MM.1S (cell line): ENCODE results near the gene MT1B.

Source experiments
- DNase-seq: peaks from one replicate; pipeline ENCODE4 v3.0.0-alpha.2; 2015
- H2AFZ ChIP-seq: fragments of 300-600 bp; sonication (generic); 2 replicates; pipeline ENCODE4 v1.6.0; 2016; ENCODE audit warnings: antibody characterized with exemption, low read length
- H3F3A ChIP-seq: fragments of 300-600 bp; sonication (generic); 2 replicates; pipeline ENCODE4 v1.6.1; 2016; ENCODE audit warnings: mild to moderate bottlenecking, antibody characterized with exemption, low read length, moderate library complexity, mixed read lengths; ENCODE audit not compliant: insufficient read depth
- H3K27ac ChIP-seq: fragments of 300-600 bp; sonication (generic); 2 replicates; pipeline ENCODE4 v1.5.1; 2016; ENCODE audit warnings: mild to moderate bottlenecking, low read length
- H3K27me3 ChIP-seq: fragments of 300-600 bp; sonication (generic); replicated peaks from 2 replicates; pipeline ENCODE4 v1.6.0; 2016; ENCODE audit warnings: low read length; ENCODE audit not compliant: insufficient read depth
- H3K36me3 ChIP-seq: fragments of 300-600 bp; sonication (generic); replicated peaks from 2 replicates; pipeline ENCODE4 v1.6.1; 2016; ENCODE audit warnings: mild to moderate bottlenecking, low read length, mixed read lengths; ENCODE audit not compliant: insufficient read depth
- H3K4me1 ChIP-seq: fragments of 300-600 bp; sonication (generic); 2 replicates; pipeline ENCODE4 v1.6.1; 2016; ENCODE audit warnings: low read length, mixed read lengths
- H3K4me2 ChIP-seq: fragments of 300-600 bp; sonication (generic); 2 replicates; pipeline ENCODE4 v1.6.0; 2016; ENCODE audit warnings: low read depth, low read length
- H3K4me3 ChIP-seq: fragments of 300-600 bp; sonication (generic); 2 replicates; pipeline ENCODE4 v1.5.1; 2016; ENCODE audit warnings: low read length, mixed read lengths
- H3K79me2 ChIP-seq: fragments of 300-600 bp; sonication (generic); 2 replicates; pipeline ENCODE4 v1.6.1; 2016; ENCODE audit warnings: mixed run types, low read length, mixed read lengths
- H3K9ac ChIP-seq: fragments of 300-600 bp; sonication (generic); 2 replicates; pipeline ENCODE4 v1.6.1; 2016; ENCODE audit warnings: low read length, mixed read lengths
- H3K9me2 ChIP-seq: fragments of 300-600 bp; sonication (generic); replicated peaks from 2 replicates; pipeline ENCODE4 v1.6.1; 2016; ENCODE audit warnings: mild to moderate bottlenecking, low read length, mixed read lengths; ENCODE audit not compliant: insufficient read depth
- H3K9me3 ChIP-seq: fragments of 300-600 bp; sonication (generic); replicated peaks from 2 replicates; pipeline ENCODE4 v1.6.1; 2016; ENCODE audit warnings: mild to moderate bottlenecking, low read length, mixed read lengths; ENCODE audit not compliant: insufficient read depth
- H4K20me1 ChIP-seq: fragments of 300-600 bp; sonication (generic); 2 replicates; pipeline ENCODE4 v1.6.1; 2016; ENCODE audit warnings: mild to moderate bottlenecking, low read length, moderate library complexity, mixed read lengths; ENCODE audit not compliant: insufficient read depth
- CTCF ChIP-seq: fragments of 300-600 bp; sonication (generic); IDR thresholded peaks from 2 replicates; pipeline ENCODE4 v1.5.1; 2016; ENCODE audit warnings: antibody characterized with exemption, low read length, mixed read lengths
- EZH2 ChIP-seq: fragments of 300-600 bp; sonication (generic); optimal IDR thresholded peaks from 2 replicates; pipeline ENCODE3; 2017; ENCODE audit warnings: low read depth, mild to moderate bottlenecking, antibody characterized with exemption, low read length, mixed read lengths
- EZH2phosphoT487 ChIP-seq: fragments of 300-600 bp; sonication (generic); IDR thresholded peaks from 2 replicates; pipeline ENCODE4 v1.6.1; 2018; ENCODE audit warnings: antibody characterized with exemption, low read length

The MT1B gene

GRCh38 chr16:56610609-56611111 is 41.0 kb upstream of the MT1B start:
- no peaks in the 10 kb centered on the region for H3K9me3 ChIP-seq
- peaks cover 16% of the 10 kb centered on the region for H3K27me3 ChIP-seq
- no peak overlapping the region for H3K4me3 ChIP-seq
- DNase-seq, result no peak
- H3F3A ChIP-seq, result peaks cover 16% of the 10 kb centered on the region
- no peak overlapping the region for H3K27ac ChIP-seq
- H3K36me3 ChIP-seq, result no peaks in the 10 kb centered on the region
- H3K4me1 ChIP-seq, result peaks cover 19% of the 10 kb centered on the region
- no peak overlapping the region for H2AFZ ChIP-seq
- H3K9me2 ChIP-seq, result no peaks in the 10 kb centered on the region
- no peaks in the 10 kb centered on the region for H3K79me2 ChIP-seq
- no peak overlapping the region for H3K9ac ChIP-seq
- TF ChIP-seq EZH2 (no peak), EZH2phosphoT487 (no peak), CTCF (no peak)
- no peaks in the 10 kb centered on the region for H4K20me1 ChIP-seq
- no peak overlapping the region for H3K4me2 ChIP-seq

- no peaks in the 10 kb centered on the region for H3K36me3 ChIP-seq
- no peak for DNase-seq
- no peak overlapping the region for H3K4me3 ChIP-seq
- H3K4me2 ChIP-seq, result no peak overlapping the region
- H3K79me2 ChIP-seq, result no peaks in the 10 kb centered on the region
- no peak overlapping the region for H3K27ac ChIP-seq
- H3K9ac ChIP-seq, result no peak overlapping the region
- H3K9me3 ChIP-seq, result no peaks in the 10 kb centered on the region
- no peaks in the 10 kb centered on the region for H4K20me1 ChIP-seq
- peaks cover 16% of the 10 kb centered on the region for H3F3A ChIP-seq
- H3K27me3 ChIP-seq, result peaks cover 17% of the 10 kb centered on the region
- H3K4me1 ChIP-seq, result peaks cover 19% of the 10 kb centered on the region
- no peak overlapping the region for H2AFZ ChIP-seq
- no peaks in the 10 kb centered on the region for H3K9me2 ChIP-seq
- TF ChIP-seq EZH2phosphoT487 (no peak), CTCF (no peak), EZH2 (no peak)
Measured at GRCh38 chr16:56611281-56611833, 40.3 kb upstream of the MT1B start.

GRCh38 chr16:56613706-56614105 is 38.0 kb upstream of the MT1B start:
- TF ChIP-seq EZH2 (no peak), CTCF (no peak), EZH2phosphoT487 (no peak)
- Histone ChIP-seq H3K79me2 (no peaks in the 10 kb centered on the region), H4K20me1 (no peaks in the 10 kb centered on the region), H3K4me1 (peaks cover 19% of the 10 kb centered on the region), H2AFZ (no peak overlapping the region), H3K9me2 (no peaks in the 10 kb centered on the region), H3K4me2 (no peak overlapping the region), H3K27me3 (peaks cover 40% of the 10 kb centered on the region), H3K9me3 (no peaks in the 10 kb centered on the region), H3K9ac (no peak overlapping the region), H3K36me3 (no peaks in the 10 kb centered on the region), H3K27ac (no peak overlapping the region), H3K4me3 (no peak overlapping the region), H3F3A (peaks cover 13% of the 10 kb centered on the region)
- DNase-seq, result no peak
